ENCODE measurements around the gene BOD1L1. TPM values are rescaled to one million over a fixed set of nuclear protein-coding genes. Genes with fewer than 3 reads are reported as not detected.

BOD1L1 gene
- total RNA-seq, 4 donors from 2014 or later: 36.9 to 74.1 (median 49.6) TPM

DNA sequence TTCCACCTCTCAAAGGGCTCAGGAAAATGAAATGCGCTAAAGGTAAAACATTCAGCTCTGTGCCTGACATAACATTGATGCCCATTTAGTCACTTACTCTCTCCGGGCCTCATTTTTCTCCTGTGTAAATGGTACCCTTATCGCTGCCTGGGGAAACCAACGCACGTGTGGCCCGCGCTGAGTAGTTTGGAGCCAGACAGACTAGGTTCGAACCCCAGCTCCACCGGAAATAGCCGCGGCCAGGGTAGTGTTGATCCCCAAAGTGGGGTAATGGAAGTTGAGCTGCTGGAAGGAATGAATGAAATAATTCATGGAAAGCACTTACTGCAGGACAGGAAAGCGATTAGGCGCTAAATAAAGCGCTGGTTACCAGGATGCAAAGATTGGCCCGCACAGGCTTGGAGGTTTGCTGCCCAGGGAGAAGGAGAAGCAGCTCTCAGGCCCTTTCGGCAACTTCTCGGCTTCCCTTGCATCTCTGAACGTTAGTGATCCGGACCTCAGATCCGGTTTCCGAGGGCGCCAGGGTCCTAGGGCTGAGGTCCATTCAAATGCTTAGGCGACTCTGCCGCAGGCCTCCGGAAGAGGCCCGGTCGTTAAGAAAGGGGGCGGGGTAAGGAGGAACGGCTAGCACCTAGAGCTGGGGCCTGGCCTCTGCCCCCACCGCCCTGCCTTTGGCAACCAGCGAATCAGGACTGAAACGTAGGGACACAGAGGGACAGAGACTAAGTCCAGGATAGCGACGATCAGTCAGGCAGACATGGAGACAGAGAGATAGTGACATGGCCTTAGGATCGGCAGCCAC is 96.5 kb downstream of the BOD1L1 start:
- intact Hi-C loops (cut with DNase I): no loop called here
- WGBS, 2 donors: 10 to 16% methylated on average over 35 of the region's 35 CpGs
- no peaks in the 10 kb centered on the region for H3K36me3 ChIP-seq
- no peak for DNase-seq
- no peaks in the 10 kb centered on the region for H3K9me3 ChIP-seq
- peaks cover 77% of the 10 kb centered on the region for H3K27me3 ChIP-seq
- H3K27ac ChIP-seq: no peak overlapping the region
- H3K4me1 ChIP-seq: peaks cover 0 to 6% of the 10 kb centered on the region in 2 donors
- H3K4me3 ChIP-seq (replicated peaks in 1 of 3): no peak overlapping the region
- TF ChIP-seq, protein P1, sequence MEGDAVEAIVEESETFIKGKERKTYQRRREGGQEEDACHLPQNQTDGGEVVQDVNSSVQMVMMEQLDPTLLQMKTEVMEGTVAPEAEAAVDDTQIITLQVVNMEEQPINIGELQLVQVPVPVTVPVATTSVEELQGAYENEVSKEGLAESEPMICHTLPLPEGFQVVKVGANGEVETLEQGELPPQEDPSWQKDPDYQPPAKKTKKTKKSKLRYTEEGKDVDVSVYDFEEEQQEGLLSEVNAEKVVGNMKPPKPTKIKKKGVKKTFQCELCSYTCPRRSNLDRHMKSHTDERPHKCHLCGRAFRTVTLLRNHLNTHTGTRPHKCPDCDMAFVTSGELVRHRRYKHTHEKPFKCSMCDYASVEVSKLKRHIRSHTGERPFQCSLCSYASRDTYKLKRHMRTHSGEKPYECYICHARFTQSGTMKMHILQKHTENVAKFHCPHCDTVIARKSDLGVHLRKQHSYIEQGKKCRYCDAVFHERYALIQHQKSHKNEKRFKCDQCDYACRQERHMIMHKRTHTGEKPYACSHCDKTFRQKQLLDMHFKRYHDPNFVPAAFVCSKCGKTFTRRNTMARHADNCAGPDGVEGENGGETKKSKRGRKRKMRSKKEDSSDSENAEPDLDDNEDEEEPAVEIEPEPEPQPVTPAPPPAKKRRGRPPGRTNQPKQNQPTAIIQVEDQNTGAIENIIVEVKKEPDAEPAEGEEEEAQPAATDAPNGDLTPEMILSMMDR (IDR thresholded peaks at IDR 0.05): no peak
- TF ChIP-seq POLR2A (IDR thresholded peaks at IDR 0.05): no peak

DNA sequence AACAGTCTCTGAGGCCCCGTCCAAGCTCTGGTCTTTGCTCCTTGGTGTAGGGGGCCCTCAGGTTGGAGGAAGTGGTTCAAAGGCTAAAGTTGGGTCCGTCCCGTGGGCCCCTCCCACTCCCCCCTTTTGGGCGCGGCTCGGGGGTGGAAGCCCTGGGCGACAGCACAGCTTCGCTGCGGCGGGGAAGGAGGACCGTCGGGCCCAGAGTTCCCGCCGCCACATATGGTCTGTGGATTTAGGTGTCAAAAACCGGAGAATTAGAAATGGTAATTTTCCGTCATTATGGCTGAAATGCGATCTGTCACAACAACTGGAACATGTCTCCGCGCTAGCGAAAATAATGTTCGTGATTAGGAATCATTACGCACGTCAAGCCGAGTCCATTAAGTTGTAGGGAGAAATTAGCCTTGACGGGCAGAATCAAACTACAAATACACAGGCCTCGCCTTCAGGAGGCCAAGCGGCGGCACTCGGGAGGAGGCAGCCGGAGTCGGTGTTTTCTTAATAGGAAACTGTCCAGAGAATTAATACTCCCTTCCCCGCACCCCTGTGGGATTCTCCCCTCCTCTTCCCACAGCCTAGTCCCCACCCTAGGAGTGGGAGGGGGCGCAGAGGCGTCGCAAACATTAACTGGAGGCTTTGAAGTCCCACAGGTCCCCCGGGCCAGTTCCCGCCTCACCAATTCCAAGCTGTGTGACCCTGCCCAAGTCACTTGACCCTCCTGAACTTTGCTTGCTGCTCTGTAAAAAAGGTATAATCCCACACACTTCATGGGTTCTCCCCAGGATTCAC is 98.2 kb downstream of the BOD1L1 start:
- peaks cover 0 to 6% of the 10 kb centered on the region in 2 donors for H3K4me1 ChIP-seq
- no peak overlapping the region for H3K27ac ChIP-seq
- intact Hi-C loops (cut with DNase I): no loop called here
- TF ChIP-seq POLR2A (IDR thresholded peaks at IDR 0.05): no peak
- TF ChIP-seq, protein P1 (IDR thresholded peaks at IDR 0.05): no peak
- H3K27me3 ChIP-seq: peaks cover 80% of the 10 kb centered on the region
- no peaks in the 10 kb centered on the region for H3K9me3 ChIP-seq
- no peaks in the 10 kb centered on the region for H3K36me3 ChIP-seq
- H3K4me3 ChIP-seq (replicated peaks in 1 of 3): no peak overlapping the region
- no peak for DNase-seq
- WGBS, 2 donors: 9 to 17% methylated on average over 37 of the region's 37 CpGs

DNA sequence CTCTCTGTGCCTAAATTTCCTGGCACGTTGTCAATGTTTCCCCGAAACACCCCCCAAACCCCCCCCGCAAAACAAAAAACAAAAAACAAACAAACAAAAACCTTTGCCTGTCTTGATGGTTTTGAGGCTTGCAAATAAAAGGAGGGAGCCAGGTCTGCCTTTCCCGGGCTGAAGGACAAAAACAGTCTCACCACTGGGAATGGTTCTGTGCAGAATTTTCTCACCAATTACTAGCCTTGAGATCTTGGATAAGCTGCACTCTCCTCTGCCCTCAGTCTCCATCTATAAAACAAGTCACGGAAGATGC is 98.8 kb downstream of the BOD1L1 start:
- WGBS, 2 donors: 9 to 22% methylated on average over 5 of the region's 5 CpGs
- Histone ChIP-seq H3K36me3 (no peaks in the 10 kb centered on the region), H3K4me3 (replicated peaks in 1 of 3) (no peak overlapping the region), H3K27ac (no peak overlapping the region), H3K9me3 (no peaks in the 10 kb centered on the region), H3K4me1 (peaks cover 0 to 6% of the 10 kb centered on the region in 2 donors), H3K27me3 (peaks cover 82% of the 10 kb centered on the region)
- TF ChIP-seq POLR2A (IDR thresholded peaks at IDR 0.05): no peak
- TF ChIP-seq, protein P1 (IDR thresholded peaks at IDR 0.05): no peak
- intact Hi-C loops (cut with DNase I): no loop called here
- no peak for DNase-seq

GRCh38 chr4:13527981-13528820 is 99.3 kb downstream of the BOD1L1 start:
- no peak for TF ChIP-seq POLR2A (IDR thresholded peaks at IDR 0.05)
- H3K4me1 ChIP-seq: peaks cover 0 to 6% of the 10 kb centered on the region in 2 donors
- no peak overlapping the region for H3K4me3 ChIP-seq (replicated peaks in 1 of 3)
- intact Hi-C loops (cut with DNase I): no loop called here
- peaks cover 83% of the 10 kb centered on the region for H3K27me3 ChIP-seq
- H3K27ac ChIP-seq: no peak overlapping the region
- no peaks in the 10 kb centered on the region for H3K9me3 ChIP-seq
- WGBS, 2 donors: 9 to 10% methylated on average over 21 to 25 of the region's 35 CpGs
- no peak for DNase-seq
- H3K36me3 ChIP-seq: no peaks in the 10 kb centered on the region

DNA sequence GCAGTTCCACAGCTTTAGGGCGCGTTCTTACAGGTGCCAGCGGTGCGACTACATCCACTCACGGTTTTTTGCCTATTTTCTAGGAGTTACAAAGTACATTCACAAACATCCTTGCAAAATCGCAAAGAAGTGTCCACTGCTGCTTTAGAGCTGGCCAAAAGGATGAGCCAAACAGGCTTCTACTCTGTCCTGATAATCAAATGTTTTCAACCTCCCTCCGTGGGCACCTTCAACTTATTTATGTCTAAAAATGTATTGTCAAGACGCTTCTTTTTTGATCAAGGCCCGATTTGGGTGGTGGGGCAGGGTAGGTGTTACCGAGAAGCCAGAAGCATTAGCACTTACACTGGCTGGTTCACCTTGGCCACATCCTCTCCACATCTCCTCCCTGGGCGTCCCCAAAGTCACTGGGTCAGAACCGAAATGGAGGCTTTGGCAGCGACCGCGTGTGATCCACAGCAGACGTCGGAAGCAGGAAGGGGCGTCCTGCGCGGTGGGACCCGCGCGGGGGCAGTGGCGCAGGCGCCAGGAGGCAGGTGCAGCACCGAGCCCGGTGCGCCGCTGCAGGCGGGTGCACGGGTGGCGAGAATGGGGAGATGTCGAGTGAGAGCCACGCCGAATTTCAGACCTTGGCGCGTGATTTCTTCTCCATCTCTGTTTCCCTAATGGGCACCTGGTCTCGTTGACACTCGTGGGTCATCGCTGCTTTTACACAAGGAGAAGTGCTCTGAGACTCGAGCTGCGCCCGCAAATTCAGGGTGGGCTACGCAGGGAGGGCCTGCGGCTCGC is 100.1 kb downstream of the BOD1L1 start:
- Histone ChIP-seq H3K36me3 (no peaks in the 10 kb centered on the region), H3K4me3 (replicated peaks in 1 of 3) (no peak overlapping the region), H3K9me3 (no peaks in the 10 kb centered on the region), H3K27ac (no peak overlapping the region), H3K27me3 (peaks cover 79% of the 10 kb centered on the region), H3K4me1 (peaks cover 0 to 6% of the 10 kb centered on the region in 2 donors)
- DNase-seq: no peak
- intact Hi-C loops (cut with DNase I): no loop called here
- 5 to 12% methylated on average over 37 to 40 of the region's 46 CpGs for WGBS, 2 donors
- no peak for TF ChIP-seq POLR2A (IDR thresholded peaks at IDR 0.05)
- TF ChIP-seq, protein P1 (IDR thresholded peaks at IDR 0.05): no peak
